GM13976 (cell line): Measurements from ENCODE around the gene MRRF.
"Not testable (repeated sequence)": the region's sequence is repeated elsewhere in the genome, so short reads cannot be mapped to it uniquely, and the experiment has no call there.

ENCODE experiments used
- DNase-seq: peaks from one replicate; pipeline ENCODE4 v3.0.0; 2012; ENCODE audit warnings: low spot score
- in situ Hi-C: fragments of 300-500 bp; cut with MboI; formaldehyde crosslinking; loops from one replicate; pipeline ENCODE4 v1.12.0; 2022; ENCODE audit warnings: low sequenced_read_pairs, mixed read lengths, inconsistent platforms; ENCODE audit not compliant: unreplicated experiment
- TF ChIP-seq, protein P1 (sequence below): IDR thresholded peaks from 2 replicates; pipeline ENCODE4 v1.5.1; 2012; ENCODE audit warnings: borderline replicate concordance, mild to moderate bottlenecking; ENCODE audit not compliant: insufficient read depth; ENCODE audit errors: extremely low read depth, missing control alignments, control extremely low read depth

Gene MRRF

GRCh38 chr9:122309861-122310260, 45.2 kb downstream of the MRRF start:
- no peak for DNase-seq
- in situ Hi-C loops: no loop called here

GRCh38 chr9:122314165-122314564, 49.5 kb downstream of the MRRF start:
- in situ Hi-C loops: no loop called here
- TF ChIP-seq, protein P1, sequence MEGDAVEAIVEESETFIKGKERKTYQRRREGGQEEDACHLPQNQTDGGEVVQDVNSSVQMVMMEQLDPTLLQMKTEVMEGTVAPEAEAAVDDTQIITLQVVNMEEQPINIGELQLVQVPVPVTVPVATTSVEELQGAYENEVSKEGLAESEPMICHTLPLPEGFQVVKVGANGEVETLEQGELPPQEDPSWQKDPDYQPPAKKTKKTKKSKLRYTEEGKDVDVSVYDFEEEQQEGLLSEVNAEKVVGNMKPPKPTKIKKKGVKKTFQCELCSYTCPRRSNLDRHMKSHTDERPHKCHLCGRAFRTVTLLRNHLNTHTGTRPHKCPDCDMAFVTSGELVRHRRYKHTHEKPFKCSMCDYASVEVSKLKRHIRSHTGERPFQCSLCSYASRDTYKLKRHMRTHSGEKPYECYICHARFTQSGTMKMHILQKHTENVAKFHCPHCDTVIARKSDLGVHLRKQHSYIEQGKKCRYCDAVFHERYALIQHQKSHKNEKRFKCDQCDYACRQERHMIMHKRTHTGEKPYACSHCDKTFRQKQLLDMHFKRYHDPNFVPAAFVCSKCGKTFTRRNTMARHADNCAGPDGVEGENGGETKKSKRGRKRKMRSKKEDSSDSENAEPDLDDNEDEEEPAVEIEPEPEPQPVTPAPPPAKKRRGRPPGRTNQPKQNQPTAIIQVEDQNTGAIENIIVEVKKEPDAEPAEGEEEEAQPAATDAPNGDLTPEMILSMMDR: no peak
- DNase-seq: no peak

More at GRCh38 chr9:122309861-122310260, 45.2 kb downstream of the MRRF start:
- TF ChIP-seq, protein P1: no peak

GRCh38 chr9:122315534-122315933, 50.9 kb downstream of the MRRF start:
- no peak for DNase-seq
- in situ Hi-C loops: no loop called here
- TF ChIP-seq, protein P1: no peak

GRCh38 chr9:122318284-122318683, 53.6 kb downstream of the MRRF start:
- TF ChIP-seq, protein P1: no peak
- no peak for DNase-seq
- in situ Hi-C loops: no loop called here

GRCh38 chr9:122320413-122320881, 55.8 kb downstream of the MRRF start:
- in situ Hi-C loops: no loop called here
- TF ChIP-seq, protein P1: no peak
- no peak for DNase-seq

DNA sequence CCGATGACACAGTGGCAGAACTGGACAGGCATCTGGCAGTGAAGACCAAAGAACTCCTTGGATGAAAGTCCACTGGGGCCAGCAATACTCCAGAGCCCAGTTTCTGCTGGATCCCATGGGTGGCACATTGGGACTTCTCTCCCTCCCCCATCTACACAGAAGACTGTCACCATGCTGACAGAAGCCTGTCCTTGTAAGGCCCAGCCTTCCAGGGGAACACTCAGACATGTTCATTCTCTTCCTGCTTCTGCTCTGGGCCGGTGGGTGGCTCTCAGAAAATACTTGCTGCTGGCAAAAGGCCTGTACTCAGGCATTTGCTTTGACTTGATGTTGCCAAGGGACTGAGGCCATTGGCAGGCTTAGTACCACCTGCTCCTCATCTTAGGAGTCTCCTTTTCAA, 57.9 kb downstream of the MRRF start:
- DNase-seq: no peak
- in situ Hi-C loops: no loop called here
- TF ChIP-seq, protein P1: no peak

- DNase-seq, in situ Hi-C loops: not testable (repeated sequence)
Observed at GRCh38 chr9:122324665-122325064, 60.0 kb downstream of the MRRF start.
